GM21381 (cell line): ENCODE results near the gene STMP1.
"Not testable (repeated sequence)": the region's sequence is repeated elsewhere in the genome, so short reads cannot be mapped to it uniquely, and the experiment has no call there.

Experiments used
- ATAC-seq: cut with Tn5 transposase; IDR thresholded peaks from one replicate; pipeline ENCODE4 v1.9.1; 2021; ENCODE audit warnings: mild to moderate bottlenecking, moderate library complexity; ENCODE audit not compliant: unreplicated experiment

The STMP1 gene

GRCh38 chr7:135664046-135664589 lies 1.8 kb downstream of the STMP1 start:
- ATAC-seq, result no peak

- ATAC-seq, result no peak
Observed at GRCh38 chr7:135665042-135665441, 2.7 kb downstream of the STMP1 start.

GRCh38 chr7:135666156-135666555 lies 3.8 kb downstream of the STMP1 start:
- no peak for ATAC-seq

- no peak for ATAC-seq
Observed at GRCh38 chr7:135666846-135667245, 4.5 kb downstream of the STMP1 start.

- not testable (repeated sequence) for ATAC-seq
Observed at GRCh38 chr7:135667626-135668025, 5.3 kb downstream of the STMP1 start.

- not testable (repeated sequence) for ATAC-seq
Observed at GRCh38 chr7:135668852-135669395, 6.6 kb downstream of the STMP1 start.

GRCh38 chr7:135669774-135670173 lies 7.5 kb downstream of the STMP1 start:
- ATAC-seq, result no peak

GRCh38 chr7:135670179-135670578 lies 7.9 kb downstream of the STMP1 start:
- ATAC-seq, result no peak

- peak; percentile 60 for ATAC-seq
Observed at GRCh38 chr7:135672560-135673359, 10.4 kb downstream of the STMP1 start.

GRCh38 chr7:135673360-135673706 lies 11.0 kb downstream of the STMP1 start:
- no peak for ATAC-seq

GRCh38 chr7:135678612-135679575 lies 16.6 kb downstream of the STMP1 start:
- ATAC-seq, result no peak

GRCh38 chr7:135681762-135682161 lies 19.4 kb downstream of the STMP1 start:
- ATAC-seq, result no peak

GRCh38 chr7:135682191-135682590 lies 19.9 kb downstream of the STMP1 start:
- no peak for ATAC-seq

- ATAC-seq, result no peak
Observed at GRCh38 chr7:135683609-135684008, 21.3 kb downstream of the STMP1 start.

- ATAC-seq, result no peak
Observed at GRCh38 chr7:135684136-135684535, 21.8 kb downstream of the STMP1 start.

- no peak for ATAC-seq
Observed at GRCh38 chr7:135684699-135685098, 22.4 kb downstream of the STMP1 start.

- ATAC-seq, result no peak
Observed at GRCh38 chr7:135685306-135686084, 23.2 kb downstream of the STMP1 start.

GRCh38 chr7:135687466-135687865 lies 25.2 kb downstream of the STMP1 start:
- ATAC-seq, result no peak

- no peak for ATAC-seq
Observed at GRCh38 chr7:135690566-135690965, 28.3 kb downstream of the STMP1 start.

GRCh38 chr7:135692055-135692454 lies 29.7 kb downstream of the STMP1 start:
- no peak for ATAC-seq
